Measurements from ENCODE around the gene CD44.

- TF ChIP-seq, protein P1, sequence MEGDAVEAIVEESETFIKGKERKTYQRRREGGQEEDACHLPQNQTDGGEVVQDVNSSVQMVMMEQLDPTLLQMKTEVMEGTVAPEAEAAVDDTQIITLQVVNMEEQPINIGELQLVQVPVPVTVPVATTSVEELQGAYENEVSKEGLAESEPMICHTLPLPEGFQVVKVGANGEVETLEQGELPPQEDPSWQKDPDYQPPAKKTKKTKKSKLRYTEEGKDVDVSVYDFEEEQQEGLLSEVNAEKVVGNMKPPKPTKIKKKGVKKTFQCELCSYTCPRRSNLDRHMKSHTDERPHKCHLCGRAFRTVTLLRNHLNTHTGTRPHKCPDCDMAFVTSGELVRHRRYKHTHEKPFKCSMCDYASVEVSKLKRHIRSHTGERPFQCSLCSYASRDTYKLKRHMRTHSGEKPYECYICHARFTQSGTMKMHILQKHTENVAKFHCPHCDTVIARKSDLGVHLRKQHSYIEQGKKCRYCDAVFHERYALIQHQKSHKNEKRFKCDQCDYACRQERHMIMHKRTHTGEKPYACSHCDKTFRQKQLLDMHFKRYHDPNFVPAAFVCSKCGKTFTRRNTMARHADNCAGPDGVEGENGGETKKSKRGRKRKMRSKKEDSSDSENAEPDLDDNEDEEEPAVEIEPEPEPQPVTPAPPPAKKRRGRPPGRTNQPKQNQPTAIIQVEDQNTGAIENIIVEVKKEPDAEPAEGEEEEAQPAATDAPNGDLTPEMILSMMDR (IDR thresholded peaks at IDR 0.05), result no peak
- no peak for TF ChIP-seq EP300 (IDR thresholded peaks at IDR 0.05)
Observed at GRCh38 chr11:35169754-35170153, 30.8 kb downstream of the CD44 start.

Data from ovary (tissue), 3 donors.